Fibroblast of lung (primary cell): ENCODE data around the gene FSTL4. TPM values are rescaled to one million over a fixed set of nuclear protein-coding genes. Genes with fewer than 3 reads are reported as not detected.

Experiments used
- DNase-seq, 2 donors: peaks; one replicate each; pipeline versions ENCODE4 v3.0.0 to v3.0.0-alpha.2; 2010; ENCODE audit warnings: low read depth in 2 of 2
- H2AFZ ChIP-seq: 2 replicates; pipeline ENCODE4 v1.5.1; 2012; ENCODE audit warnings: low read length, control low read depth, inconsistent platforms
- H3K27ac ChIP-seq: 2 replicates; pipeline ENCODE4 v1.5.1; 2011; ENCODE audit warnings: low read length, control low read depth; ENCODE audit not compliant: insufficient read depth
- H3K27me3 ChIP-seq: 2 replicates; pipeline ENCODE4 v1.5.1; 2011; ENCODE audit warnings: mild to moderate bottlenecking, low read length; ENCODE audit not compliant: control insufficient read depth, insufficient read depth
- H3K36me3 ChIP-seq: 2 replicates; pipeline ENCODE4 v1.5.1; 2011; ENCODE audit warnings: low read length; ENCODE audit not compliant: control insufficient read depth, insufficient read depth
- H3K4me1 ChIP-seq: 2 replicates; pipeline ENCODE4 v1.5.1; 2011; ENCODE audit warnings: low read length; ENCODE audit not compliant: control insufficient read depth, insufficient read depth; ENCODE audit errors: extremely low read depth
- H3K4me2 ChIP-seq: 2 replicates; pipeline ENCODE4 v1.5.1; 2011; ENCODE audit warnings: low read length, control low read depth; ENCODE audit not compliant: insufficient read depth; ENCODE audit errors: extremely low read depth
- H3K4me3 ChIP-seq, 4 experiments: fragments of 200-600 bp in 1 of 4; sonication (generic) in 1 of 4; replicated peaks in 1 of 4; 2 replicates each; pipeline ENCODE4 v1.5.1; 2011 to 2016; ENCODE audit warnings: low read length in 4 of 4, low read depth in 3 of 4, mild to moderate bottlenecking in 3 of 4, control low read depth in 2 of 4, inconsistent platforms in 1 of 4, mixed read lengths in 1 of 4; ENCODE audit not compliant: insufficient read depth in 1 of 4; ENCODE audit errors: control extremely low read depth in 1 of 4
- H3K79me2 ChIP-seq: 2 replicates; pipeline ENCODE4 v1.5.1; 2012; ENCODE audit warnings: mild to moderate bottlenecking, low read length, inconsistent platforms; ENCODE audit not compliant: control insufficient read depth, insufficient read depth
- H3K9ac ChIP-seq: 2 replicates; pipeline ENCODE4 v1.5.1; 2011; ENCODE audit warnings: mild to moderate bottlenecking, low read length, control low read depth; ENCODE audit not compliant: insufficient read depth
- H3K9me3 ChIP-seq: 2 replicates; pipeline ENCODE4 v1.5.1; 2012; ENCODE audit warnings: low read depth, low read length; ENCODE audit not compliant: control insufficient read depth, insufficient read depth
- H4K20me1 ChIP-seq: 2 replicates; pipeline ENCODE4 v1.5.1; 2011; ENCODE audit warnings: low read length; ENCODE audit not compliant: control insufficient read depth, insufficient read depth; ENCODE audit errors: extremely low read depth
- CTCF ChIP-seq, 2 donors: IDR thresholded peaks in 1 of 2; conservative IDR thresholded peaks in 1 of 2; 1 replicate in 1 of 2; 2 replicates in 1 of 2; pipeline ENCODE4 v1.5.1; 2011 to 2012; ENCODE audit warnings: low read length in 2 of 2, control low read depth in 1 of 2, inconsistent platforms in 1 of 2, low read depth in 1 of 2, mild to moderate bottlenecking in 1 of 2
- EZH2 ChIP-seq: IDR thresholded peaks from 2 replicates; pipeline ENCODE4 v1.5.1; 2012; ENCODE audit warnings: low read length, control low read depth, mild to moderate bottlenecking; ENCODE audit errors: missing control alignments
- polyA plus RNA-seq, 2 donors: library from polyadenylated mRNA; depleted of rRNA in 1 of 2; stranded (reverse) in 1 of 2; unstranded in 1 of 2; fragments of >200 nt; gene quantifications; 2 replicates each; pipeline ENCODE4 v1.2.1, GENCODE V29; 2011 to 2012; ENCODE audit warnings: missing spikeins in 1 of 2
- total RNA-seq: library from RNA; depleted of rRNA; stranded (reverse); fragments of >200 nt; gene quantifications from 2 replicates; pipeline ENCODE4 v1.2.1, GENCODE V29; 2014

FSTL4 gene
- total and polyA plus RNA-seq, 2 donors (not counting 1 experiment from before 2014, with no cell fraction given): 0.17 to 0.33 TPM

- no peaks in the 10 kb centered on the region for H4K20me1 ChIP-seq
- no peak overlapping the region for H2AFZ ChIP-seq
- TF ChIP-seq CTCF (conservative IDR thresholded peaks at IDR 0.05 in 1 of 2, IDR thresholded peaks at IDR 0.05 in 1 of 2; ENCODE audit: low read depth in 1 of 2, low read length in 2 of 2): no peak
- no peak for TF ChIP-seq EZH2
- H3K27ac ChIP-seq: no peak overlapping the region
- no peaks in the 10 kb centered on the region for H3K27me3 ChIP-seq
- no peak for DNase-seq
- no peaks in the 10 kb centered on the region for H3K9me3 ChIP-seq
- H3K36me3 ChIP-seq: no peaks in the 10 kb centered on the region
- no peak overlapping the region for H3K9ac ChIP-seq
- no peaks in the 10 kb centered on the region for H3K79me2 ChIP-seq
- no peak overlapping the region for H3K4me2 ChIP-seq
- no peak overlapping the region for H3K4me3 ChIP-seq
- H3K4me1 ChIP-seq: no peaks in the 10 kb centered on the region
Measured at GRCh38 chr5:133403741-133404364, 208.5 kb downstream of the FSTL4 start.

GRCh38 chr5:133402775-133403174 is 209.6 kb downstream of the FSTL4 start:
- no peaks in the 10 kb centered on the region for H3K27me3 ChIP-seq
- H2AFZ ChIP-seq: no peak overlapping the region
- H3K36me3 ChIP-seq: no peaks in the 10 kb centered on the region
- no peak overlapping the region for H3K4me3 ChIP-seq
- no peak for DNase-seq
- H4K20me1 ChIP-seq: no peaks in the 10 kb centered on the region
- no peak overlapping the region for H3K4me2 ChIP-seq
- H3K9ac ChIP-seq: no peak overlapping the region
- no peaks in the 10 kb centered on the region for H3K79me2 ChIP-seq
- no peak for TF ChIP-seq EZH2
- no peak overlapping the region for H3K27ac ChIP-seq
- no peaks in the 10 kb centered on the region for H3K9me3 ChIP-seq
- H3K4me1 ChIP-seq: no peaks in the 10 kb centered on the region

- Histone ChIP-seq H3K9me3 (no peaks in the 10 kb centered on the region), H3K36me3 (no peaks in the 10 kb centered on the region), H3K4me2 (no peak overlapping the region), H3K4me1 (no peaks in the 10 kb centered on the region), H4K20me1 (no peaks in the 10 kb centered on the region), H3K27ac (no peak overlapping the region), H3K27me3 (no peaks in the 10 kb centered on the region), H2AFZ (no peak overlapping the region), H3K4me3 (no peak overlapping the region), H3K9ac (no peak overlapping the region), H3K79me2 (no peaks in the 10 kb centered on the region)
- no peak for TF ChIP-seq EZH2
- no peak for TF ChIP-seq CTCF (conservative IDR thresholded peaks at IDR 0.05 in 1 of 2, IDR thresholded peaks at IDR 0.05 in 1 of 2; ENCODE audit: low read depth in 1 of 2, low read length in 2 of 2)
- DNase-seq: no peak
Measured at GRCh38 chr5:133401731-133402347, 210.5 kb downstream of the FSTL4 start.
